ENCODE results near the gene FAM118A.
"Not testable (repeated sequence)": the region's sequence is repeated elsewhere in the genome, so short reads cannot be mapped to it uniquely, and the experiment has no call there.

FAM118A gene

DNA sequence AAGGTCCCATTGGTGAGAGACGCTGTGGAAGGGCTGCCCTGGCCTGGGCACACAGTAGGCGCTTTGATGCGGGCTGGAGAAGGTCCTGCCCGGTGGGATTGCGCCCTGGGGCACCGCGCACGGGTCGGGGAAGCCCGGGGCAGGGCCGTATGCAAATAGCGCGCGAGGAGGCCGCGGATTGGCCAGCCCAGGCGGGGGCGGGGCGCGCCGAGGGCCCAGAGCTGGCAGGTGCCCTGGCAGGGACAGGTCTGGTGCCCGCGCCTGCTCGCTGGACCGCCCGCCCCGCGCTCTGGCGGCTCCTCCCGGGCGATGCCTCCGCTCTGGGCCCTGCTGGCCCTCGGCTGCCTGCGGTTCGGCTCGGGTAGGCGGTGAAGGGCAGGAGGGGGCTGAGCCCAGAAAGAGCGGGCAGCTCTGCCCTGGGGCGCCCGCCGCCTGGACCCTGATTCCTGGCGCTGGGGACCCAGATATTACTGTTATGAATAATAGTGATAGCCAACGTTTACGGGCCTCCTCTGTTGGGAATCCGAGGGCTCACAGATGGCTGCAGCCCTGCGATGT, 24.9 kb upstream of the FAM118A start, which contains the start of gene UPK3A:
Gene UPK3A, plus strand, starts transcription at position 245 of the 558 bp plus-strand sequence. Its CDS starts 65 bp downstream, at position 310.
- peak; percentile 31 for DNase-seq (ENCODE audit: low read depth)

DNA sequence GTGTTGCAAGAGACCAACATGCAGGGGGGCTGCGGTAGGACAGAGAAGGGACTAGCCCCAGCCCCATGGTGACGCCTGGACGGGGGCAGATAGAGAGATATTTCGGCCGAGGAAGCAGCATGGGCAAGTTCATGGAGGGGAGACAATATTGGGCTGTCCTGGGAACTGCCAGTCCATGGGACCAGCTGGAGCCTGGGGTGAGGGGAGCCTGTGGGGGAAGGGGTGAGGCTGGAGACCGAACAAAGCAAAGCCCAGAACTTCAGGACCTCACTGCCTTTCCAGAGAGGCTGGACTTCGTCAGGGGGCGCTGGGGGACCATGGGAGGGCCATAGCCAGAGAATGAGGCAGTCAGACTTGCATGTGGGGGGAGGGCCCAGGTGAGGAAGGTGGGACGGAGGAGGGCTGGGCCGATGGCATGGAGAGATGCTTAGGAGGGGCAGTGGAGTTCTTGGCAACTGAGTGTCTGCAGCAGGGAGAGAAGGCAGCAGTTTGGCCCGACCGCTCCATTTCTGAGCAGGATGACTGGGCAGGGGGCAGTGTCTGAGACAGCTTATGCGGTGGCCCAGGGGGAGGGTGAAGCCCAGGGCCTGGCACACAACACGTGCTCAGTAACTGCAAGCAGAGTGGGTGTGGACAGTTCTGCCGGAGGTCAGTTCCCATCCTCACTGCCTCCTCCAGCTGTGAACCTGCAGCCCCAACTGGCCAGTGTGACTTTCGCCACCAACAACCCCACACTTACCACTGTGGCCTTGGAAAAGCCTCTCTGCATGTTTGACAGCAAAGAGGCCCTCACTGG, 24.3 kb upstream of the FAM118A start:
- DNase-seq (ENCODE audit: low read depth), result no peak

DNA sequence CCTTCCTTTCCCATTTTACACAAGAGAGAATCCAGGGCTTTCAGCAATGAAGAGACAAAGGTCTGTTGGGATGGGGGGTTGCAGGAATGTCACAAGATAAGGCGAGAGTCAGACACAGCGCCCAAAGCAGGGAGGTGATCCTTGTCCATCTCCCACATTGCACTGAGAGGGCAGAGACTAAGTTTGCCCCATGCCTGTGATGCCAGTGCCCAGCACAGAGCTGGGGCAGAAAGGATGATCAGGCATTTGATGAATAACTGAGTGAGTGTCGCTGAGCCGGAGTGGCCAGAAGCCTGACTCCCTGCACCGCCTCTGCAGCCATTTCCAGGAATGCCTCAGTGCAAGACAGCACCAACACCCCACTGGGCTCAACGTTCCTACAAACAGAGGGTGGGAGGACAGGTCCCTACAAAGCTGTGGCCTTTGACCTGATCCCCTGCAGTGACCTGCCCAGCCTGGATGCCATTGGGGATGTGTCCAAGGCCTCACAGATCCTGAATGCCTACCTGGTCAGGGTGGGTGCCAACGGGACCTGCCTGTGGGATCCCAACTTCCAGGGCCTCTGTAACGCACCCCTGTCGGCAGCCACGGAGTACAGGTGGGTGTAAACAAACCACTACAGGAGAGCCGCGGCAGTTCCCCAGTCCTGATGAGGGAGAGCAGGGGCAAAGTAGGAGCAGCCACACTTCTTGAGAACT, 22.7 kb upstream of the FAM118A start:
- no peak for DNase-seq (ENCODE audit: low read depth)

DNA sequence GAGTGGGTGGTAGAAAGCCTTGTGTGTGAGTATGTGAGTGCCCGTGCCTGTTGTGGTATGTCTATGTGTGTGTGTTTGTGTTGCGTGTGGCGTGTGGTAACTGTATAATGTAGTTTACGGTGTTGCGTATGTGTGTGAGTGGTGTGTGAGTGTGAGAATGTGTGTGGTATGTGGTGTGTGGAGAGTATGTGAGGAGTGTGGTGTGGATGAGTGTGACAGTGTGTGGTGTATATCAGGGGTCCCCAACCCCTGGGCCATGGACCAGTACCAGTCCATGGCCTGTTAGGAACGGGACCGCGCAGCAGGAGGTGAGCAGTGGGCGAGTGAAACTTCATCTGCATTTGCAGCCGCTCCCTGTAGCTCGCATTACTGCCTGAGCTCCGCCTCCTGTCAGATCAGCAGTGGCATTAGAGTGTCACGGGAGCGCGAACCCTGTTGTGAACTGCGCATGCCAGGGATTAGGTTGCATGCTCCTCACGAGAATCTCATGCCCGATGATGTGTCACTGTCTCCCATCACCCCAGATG, 19.3 kb upstream of the FAM118A start:
- no peak for DNase-seq (ENCODE audit: low read depth)

- no peak for DNase-seq (ENCODE audit: low read depth)
Measured at GRCh38 chr22:45291061-45291930, 18.4 kb upstream of the FAM118A start.

DNA sequence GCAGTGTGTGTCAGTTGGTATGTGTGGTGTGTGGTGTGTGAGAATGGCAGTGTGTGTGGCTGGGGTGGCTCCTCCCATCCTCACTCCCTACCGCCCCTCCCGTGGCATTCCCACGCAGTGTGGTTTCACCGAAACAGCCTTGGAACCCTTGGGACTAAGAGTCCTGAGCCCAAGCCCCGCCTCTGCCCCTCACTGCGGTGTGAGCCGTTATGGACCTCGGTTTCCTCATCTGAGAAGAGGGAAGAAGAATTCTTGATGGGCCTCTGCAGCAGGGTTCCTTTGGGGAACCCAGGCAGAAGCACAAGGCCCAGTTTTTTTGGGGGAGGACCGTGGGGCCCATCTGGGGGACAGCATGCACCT, 17.8 kb upstream of the FAM118A start:
- DNase-seq (ENCODE audit: low read depth), result no peak

DNA sequence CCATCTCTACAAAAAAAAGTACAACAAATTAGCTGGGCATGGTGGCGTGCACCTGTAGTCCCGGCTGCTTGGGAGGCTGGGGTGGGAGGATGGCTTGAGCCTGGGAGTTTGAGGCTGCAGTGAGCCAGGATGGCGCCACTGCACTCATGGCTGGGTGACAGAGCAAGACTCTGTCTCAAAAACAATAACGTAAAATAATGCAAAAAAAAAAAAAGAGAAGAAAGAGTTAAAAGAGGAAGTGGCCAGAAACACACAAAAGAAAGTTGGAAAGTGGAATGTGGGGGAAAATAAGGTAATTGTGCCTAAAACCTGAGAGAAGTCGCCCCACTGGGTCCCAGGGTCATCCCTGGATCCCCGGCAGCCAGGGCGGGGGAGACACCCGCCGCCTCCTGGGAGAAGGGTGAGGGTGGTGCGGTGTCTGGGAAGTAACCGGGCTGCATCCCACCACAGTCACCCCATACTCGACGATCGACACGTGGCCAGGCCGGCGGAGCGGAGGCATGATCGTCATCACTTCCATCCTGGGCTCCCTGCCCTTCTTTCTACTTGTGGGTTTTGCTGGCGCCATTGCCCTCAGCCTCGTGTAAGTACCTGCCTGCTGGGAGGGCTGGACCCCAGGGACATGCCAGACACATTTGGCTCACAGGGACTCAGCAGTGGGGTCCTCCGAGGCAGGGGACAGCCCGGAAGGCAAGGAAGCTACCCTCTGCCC, 16.8 kb upstream of the FAM118A start:
- DNase-seq (ENCODE audit: low read depth), result no peak

DNA sequence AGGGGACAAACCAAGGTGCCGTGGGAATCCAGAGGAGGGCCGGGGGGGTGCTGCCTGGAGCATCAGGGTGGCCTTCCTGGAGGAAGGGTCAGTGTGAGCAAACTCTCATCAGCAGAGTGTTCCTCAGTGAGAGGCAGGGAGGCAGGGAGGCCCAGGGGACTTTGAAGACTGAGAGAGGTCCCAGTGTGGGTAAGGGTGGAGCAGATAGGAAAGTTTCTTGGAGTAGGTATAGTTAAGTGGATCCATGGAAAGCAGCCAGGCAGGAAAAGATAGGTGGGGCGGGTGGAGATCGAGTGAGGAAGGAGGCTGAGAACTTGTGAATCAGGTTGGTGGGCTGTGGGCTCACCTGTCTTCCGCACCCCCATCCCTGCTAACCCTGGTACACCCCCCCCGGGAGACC, 15.7 kb upstream of the FAM118A start:
- no peak for DNase-seq (ENCODE audit: low read depth)

GRCh38 chr22:45295004-45295403, 14.7 kb upstream of the FAM118A start:
- not testable (repeated sequence) for DNase-seq (ENCODE audit: low read depth)

DNA sequence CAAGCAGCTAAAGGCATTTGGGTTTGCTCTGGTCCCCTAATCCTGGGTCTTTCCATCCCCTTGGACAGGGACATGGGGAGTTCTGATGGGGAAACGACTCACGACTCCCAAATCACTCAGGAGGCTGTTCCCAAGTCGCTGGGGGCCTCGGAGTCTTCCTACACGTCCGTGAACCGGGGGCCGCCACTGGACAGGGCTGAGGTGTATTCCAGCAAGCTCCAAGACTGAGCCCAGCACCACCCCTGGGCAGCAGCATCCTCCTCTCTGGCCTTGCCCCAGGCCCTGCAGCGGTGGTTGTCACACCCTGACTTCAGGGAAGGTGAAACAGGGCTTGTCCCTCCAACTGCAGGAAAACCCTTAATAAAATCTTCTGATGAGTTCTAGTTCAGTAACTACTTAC, 14.2 kb upstream of the FAM118A start:
- no peak for DNase-seq (ENCODE audit: low read depth)

GRCh38 chr22:45296628-45297297, 13.0 kb upstream of the FAM118A start:
- no peak for DNase-seq (ENCODE audit: low read depth)

DNA sequence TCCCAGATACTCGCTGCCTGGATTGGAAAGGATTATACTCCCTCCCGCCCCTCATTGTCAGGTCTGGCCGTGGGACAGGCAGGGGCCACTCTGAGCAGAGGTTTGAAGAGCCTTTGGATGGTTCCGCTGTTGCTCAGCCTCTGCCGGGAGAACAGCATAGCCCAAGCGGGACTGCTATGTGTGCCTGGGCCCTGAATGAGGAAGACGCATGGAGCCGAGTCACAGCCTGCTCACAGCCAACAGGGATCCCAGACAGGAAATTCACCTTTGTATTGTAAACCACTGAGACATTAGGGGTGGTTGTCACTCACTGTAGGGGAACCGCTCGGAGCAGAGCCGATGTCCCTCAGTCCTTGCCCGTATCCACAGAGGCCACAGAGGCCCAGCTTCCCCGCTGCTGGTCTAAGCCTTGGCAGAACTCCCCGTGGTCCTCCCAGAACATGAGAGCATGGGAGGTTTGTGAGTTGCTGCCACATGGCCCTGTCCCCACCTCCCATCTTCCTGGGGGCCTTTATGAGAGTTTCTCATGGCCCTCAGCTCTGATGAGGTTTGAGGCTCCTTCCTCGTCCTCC, 10.7 kb upstream of the FAM118A start:
- DNase-seq (ENCODE audit: low read depth), result no peak

- no peak for DNase-seq (ENCODE audit: low read depth)
Measured at GRCh38 chr22:45302751-45303150, 7.0 kb upstream of the FAM118A start.

GRCh38 chr22:45303181-45303580, 6.6 kb upstream of the FAM118A start:
- no peak for DNase-seq (ENCODE audit: low read depth)

DNA sequence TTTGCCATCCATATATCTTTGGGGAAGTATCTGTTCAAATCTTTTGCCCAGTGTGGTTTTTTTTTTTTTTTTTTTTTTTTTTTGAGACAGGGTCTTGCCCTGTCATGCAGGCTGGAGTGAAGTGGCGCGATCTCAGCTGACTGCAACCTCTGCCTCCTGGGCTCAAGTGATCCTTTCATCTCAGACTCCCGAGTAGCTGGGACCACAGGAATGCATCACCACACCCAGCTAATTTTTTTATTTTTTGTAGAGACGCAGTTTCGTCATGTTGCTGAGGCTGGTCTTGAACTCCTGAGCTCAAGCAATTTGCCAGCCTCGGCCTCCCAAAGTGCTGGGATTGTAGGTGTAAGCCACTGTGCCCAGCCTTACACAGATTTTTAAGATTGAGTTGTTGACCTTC, 4.8 kb upstream of the FAM118A start:
- DNase-seq (ENCODE audit: low read depth), result no peak

GRCh38 chr22:45305456-45306075, 4.2 kb upstream of the FAM118A start:
- no peak for DNase-seq (ENCODE audit: low read depth)

DNA sequence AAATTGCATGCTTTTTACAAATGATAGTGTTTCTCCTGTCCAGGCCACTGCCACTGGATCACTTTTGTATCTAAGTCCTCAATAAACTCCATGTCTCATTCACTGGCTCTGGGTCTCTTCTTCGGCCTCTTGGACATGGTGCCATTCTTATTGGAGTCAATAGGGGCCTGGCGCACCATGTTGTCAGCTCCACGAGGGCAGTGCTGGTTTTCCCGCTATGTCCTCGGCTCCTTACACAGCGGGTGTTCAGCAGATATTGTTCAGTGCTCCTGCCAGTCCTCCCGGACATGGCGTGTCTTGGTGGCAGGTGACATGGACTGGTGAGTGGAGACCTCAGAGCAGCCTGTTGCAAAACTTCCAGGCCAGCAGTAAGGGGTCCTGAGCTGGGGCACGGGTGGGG, 3.6 kb upstream of the FAM118A start:
- no peak for DNase-seq (ENCODE audit: low read depth)

DNA sequence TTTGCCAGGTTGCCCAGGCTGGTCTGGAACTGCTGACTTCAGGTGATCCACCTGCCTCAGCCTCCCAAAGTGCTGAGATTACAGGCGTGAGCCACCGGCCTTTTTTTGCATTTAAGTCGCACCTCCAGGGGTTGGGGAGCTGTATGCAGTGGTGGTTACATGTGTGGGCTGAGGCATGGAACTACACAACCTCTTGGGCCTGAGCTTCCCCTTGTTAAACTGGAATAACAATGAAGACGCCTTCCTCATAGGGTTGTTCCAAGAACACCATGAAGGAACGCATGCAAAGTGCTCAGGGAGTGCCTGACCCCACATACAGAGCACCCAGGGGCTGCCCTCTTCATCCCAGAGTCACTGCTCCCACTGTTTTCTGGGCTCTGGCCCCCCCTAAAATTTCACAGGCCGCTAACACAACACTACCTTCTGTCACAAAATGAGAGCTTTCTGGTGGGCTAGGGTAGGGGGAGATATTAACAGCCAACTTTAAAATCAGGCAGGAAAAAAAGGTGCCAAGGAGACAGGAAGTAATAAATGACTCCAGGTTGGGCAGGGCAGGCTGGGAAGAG, 1.3 kb upstream of the FAM118A start:
- no peak for DNase-seq (ENCODE audit: low read depth)

- DNase-seq (ENCODE audit: low read depth), result no peak
Measured at GRCh38 chr22:45308957-45309421, 745 bp upstream of the FAM118A start.

Data from stimulated activated CD4-positive, alpha-beta T cell treated with anti-CD3 and anti-CD28 coated beads, Interleukin-2, amount 100 ng/mL, for 4 hours (primary cell).